Midbrain (tissue), 1 donor: ENCODE data around the gene ASB11.

Experiments
- DNase-seq: peaks from one replicate; lab custom pipeline; 2025; lab: John Stamatoyannopoulos, UW

Gene ASB11, protein sequence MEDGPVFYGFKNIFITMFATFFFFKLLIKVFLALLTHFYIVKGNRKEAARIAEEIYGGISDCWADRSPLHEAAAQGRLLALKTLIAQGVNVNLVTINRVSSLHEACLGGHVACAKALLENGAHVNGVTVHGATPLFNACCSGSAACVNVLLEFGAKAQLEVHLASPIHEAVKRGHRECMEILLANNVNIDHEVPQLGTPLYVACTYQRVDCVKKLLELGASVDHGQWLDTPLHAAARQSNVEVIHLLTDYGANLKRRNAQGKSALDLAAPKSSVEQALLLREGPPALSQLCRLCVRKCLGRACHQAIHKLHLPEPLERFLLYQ

DNA sequence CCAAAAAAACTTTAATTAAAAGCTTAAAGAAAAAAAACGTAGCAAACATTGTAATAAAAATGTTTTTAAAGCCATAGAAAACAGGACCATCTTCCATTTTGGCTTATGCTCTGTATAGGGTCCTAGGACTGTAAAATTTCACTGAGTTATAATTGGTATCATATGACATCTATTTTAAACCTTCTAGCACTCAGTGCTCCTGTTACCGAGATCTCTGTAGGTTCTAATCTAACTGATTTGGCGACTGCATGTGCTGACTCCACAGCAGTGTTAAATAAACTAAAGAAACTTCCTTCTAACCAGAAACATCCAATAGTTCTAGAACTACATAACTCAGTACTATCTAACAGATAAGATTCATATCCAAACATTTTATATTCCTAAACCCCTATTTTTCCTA, at the start of gene ASB11:
ASB11 (minus strand) TSS at position 132 of the 400 bp plus-strand sequence; CDS start at position 97, 35 bp downstream.
- no peak for DNase-seq

DNA sequence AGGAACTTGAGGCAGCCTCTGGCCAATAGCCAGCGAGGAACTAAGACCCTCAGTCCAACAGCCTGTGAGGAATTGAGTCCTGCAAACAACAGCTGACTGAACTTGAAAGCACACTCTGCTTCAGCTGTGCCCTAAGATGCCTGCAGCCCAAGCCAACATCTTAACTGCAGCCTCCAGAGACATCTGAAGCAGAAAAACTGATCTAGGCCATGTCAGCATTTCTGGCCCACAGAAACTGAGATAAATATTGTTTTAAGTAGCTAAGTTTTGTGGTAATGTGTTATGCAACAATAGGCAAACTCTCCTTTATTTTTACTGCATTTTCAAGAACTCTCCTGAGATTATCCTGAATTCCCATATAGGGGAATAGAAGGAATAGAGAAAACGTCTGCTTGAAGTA, 44.3 kb upstream of the ASB11 start:
- DNase-seq = no peak

DNA sequence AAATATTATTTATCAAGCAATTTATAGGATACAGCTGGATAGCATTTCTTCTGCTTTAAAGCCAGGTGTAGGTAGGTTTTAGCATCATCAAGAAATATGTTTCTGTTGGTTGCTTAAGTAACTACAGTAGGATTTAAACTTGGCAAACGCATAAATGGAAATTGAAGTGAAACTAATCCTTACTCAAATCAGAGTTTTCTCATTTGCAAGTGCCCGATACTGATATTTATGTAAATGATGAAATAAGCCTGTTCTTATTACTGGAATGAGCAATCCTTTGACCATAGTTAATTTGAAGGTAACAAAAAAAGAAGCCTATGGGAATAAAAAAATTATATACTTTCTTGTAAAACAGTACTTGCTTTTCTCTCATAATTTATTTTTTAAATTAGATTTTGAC, 43.1 kb upstream of the ASB11 start:
- DNase-seq = no peak

DNA sequence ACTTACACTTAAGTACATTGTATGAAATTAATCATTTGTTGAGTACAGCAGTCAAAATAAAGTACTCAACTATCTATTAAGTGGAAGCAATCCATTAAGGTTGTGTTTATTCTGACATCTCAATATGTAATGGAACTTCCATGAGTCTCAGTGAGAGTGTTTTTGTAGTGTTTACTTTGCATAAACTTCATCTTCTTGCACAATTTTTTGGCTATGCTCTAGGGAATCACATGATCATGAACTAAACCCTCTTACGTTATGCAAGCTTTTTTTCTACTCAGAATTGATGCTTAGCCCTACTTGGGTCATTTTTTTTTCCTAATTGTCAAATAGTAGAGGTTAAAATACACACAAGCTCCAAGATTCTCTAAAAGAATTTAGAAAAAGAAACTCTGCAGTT, 41.0 kb upstream of the ASB11 start:
- DNase-seq = no peak

DNA sequence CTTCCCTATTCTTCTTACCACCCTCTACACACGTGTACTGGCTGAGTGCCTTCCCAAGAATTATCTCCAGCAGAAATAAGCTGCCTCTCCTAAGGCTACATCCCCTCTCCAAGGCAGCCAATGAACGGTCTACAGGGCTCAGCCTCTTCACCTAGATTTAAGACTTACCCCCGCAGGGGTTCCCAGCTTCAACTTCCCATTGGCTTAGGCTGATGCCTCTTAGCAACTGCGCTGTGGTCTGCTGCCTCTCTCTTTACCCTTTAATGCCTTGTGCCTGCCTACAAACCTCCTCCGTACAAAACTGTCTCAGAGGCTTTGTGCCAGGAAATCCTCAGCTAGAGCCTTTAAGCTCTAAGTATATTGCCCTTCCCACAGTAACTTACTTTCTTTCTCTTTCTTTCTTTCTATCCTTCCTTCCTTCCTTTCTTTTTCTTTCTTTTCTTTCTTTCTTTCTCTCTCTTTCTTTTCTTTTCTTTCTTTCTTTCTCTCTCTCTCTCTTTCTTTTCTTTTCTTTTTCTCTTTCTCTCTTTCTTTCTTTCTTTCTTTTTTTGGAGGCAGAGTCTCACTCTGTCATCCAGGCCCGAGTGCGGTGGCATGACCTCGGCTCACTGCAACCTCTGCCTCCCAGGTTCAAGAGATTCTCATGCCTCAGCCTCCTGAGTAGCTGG, 35.0 kb upstream of the ASB11 start:
- DNase-seq = no peak

DNA sequence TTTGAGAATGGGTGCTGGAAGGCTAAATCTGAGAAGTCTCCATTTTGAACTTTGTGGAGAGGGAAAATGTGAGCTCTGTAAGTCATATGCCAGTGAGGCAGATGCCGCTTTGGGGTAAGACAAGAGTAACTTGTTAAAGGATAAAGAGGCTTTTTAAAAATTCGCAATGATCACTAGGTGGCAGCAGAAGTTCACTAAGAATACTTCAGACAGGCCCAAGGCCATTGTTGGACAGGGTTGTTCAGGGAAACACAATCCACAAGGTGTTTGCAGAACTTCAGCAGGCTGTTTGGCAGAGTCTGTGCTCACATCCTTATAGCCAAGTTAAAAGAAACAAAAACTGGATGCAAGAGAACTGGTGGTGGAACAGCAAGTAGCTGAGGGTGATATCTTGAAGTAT, 33.6 kb upstream of the ASB11 start:
- peak; percentile 75 for DNase-seq

DNA sequence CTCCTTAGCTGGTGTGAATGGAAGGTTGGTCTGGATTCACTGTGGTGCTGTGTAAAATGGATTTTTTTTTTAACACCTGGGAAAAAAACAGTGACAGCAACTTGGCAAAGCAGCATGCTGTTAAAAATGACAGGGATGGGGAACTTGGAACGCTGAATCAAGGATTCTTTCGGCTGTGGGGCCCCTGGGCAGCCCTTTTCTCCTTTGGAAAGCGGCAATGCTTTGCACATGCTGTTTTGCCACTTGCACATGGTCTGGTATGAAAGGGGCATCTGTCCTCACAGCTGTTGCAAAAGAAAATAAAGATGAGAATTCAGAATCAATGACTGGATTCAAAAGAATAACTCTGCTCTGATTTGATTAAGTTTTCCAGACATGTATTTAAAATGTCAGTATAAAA, 30.5 kb upstream of the ASB11 start:
- DNase-seq = no peak

DNA sequence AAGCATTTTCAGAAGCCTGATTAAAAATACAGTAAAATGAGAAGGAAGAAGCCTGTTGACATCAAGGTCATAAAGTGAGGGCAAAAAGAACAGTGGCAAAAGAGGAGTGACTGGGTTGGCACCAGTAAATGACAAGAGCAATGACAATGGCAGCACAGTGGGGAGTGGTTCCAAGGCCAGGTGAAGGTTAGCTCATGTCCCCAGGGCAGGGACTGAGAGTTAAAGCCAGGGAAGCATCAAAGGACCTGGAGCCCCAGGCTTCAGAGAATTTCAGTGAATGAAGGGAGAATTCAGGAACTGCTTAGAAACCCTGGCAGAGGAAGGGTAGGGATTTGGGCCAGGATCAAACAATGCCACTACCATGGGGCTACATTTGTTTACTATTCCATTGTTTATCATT, 28.7 kb upstream of the ASB11 start:
- no peak for DNase-seq

DNA sequence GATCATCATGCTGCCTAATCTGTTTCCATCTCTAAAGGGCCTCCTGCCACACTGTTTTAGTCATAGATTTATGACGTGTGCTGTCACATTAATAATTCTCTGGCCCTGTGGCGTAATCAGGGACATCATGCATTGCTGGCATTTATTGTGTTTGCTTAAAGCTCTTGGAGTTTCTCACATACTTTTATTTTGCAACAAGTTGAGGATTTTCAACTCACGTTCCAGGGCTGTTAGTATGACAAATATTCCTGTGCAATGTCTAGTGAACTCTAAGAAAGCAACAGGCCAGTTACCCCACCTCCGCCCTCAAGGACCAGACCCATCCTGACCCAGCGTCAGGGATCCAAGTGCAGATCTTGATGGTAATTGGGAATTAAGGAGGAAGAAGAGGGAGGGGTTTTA, 27.6 kb upstream of the ASB11 start:
- no peak for DNase-seq

DNA sequence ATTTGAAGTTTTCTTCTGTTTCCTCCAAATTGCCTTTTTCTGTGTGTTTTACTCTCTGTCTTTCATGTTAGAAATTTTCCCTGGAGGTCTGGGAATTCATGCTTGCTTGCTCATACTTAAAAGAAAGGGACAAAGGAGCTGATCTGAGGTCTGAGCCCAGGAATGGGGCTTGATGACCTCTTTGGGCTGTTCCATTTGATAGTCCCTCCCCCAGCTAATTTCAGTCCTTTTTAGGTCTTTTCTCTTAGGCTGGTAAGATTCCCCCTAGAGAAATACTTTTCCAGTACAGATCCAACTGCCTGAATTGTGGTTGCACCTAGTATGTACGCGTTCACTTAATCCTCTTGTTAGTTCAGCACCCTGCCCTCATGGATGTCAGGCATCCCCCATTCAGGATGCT, 25.4 kb upstream of the ASB11 start:
- no peak for DNase-seq

DNA sequence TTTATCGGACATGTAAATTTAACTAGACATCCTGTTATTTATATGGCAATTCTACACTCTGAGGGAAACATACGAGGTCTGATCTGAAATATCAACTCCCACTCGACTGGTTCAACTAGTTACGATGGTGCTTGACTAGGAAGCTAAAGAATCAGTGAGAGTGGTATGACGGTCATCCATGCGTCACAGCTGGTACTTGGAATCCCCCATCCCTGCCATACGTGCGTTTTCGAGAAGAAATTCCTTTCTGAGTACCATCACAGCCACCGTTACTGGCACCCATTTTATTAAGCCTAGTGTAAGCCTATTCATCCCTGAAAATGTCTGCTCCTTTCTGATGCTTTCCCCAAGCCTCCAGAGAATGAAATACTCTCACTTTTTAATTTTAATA, 20.6 kb upstream of the ASB11 start:
- no peak for DNase-seq

DNA sequence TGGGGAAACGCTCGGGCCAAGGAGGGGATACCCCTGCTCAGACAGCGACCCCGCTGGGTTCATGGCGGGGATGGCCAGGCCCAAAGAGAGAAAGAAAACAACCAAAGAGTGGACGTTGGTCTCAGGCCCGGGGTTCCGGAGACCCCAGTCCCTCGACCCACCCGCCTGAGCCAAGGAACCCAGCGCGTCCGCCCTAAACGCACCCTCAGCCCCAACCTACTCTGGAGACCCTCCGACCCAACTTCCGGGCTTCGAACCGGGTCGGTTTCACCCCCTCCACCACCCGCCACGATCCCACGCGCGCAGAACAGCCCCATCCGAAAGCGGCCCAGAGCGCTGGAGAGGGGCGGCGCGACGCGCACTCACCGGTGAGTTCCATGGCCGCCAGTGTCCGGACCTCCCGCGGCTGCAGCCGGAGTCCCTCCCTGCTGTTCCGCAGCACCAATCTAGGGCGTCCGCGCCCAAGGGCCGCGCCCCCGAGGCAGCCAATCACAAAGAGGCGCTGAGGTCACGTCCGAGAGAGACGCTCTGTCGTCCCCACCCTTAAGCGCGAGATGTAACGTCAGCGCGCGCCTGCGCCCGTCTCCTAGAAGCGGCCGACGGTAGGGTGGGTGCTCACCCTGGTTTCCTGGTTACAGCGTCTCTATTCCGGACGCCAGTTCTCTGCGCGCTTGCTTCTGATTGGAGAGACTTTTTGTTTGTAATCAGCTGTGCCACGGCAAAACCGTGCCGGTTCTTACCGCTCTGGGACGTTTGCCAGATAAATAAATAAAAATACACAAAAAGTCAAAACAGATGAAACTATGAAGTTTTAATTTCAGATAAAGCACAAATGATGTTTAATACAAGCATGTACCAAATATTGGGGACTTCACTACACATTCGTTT, 19.9 kb upstream of the ASB11 start, which contains the start of gene PIGA:
PIGA (minus strand) TSS at position 389 of the 888 bp plus-strand sequence. CDS start 3,593 bp downstream, outside the sequence.
- peak; percentile 93 for DNase-seq

DNA sequence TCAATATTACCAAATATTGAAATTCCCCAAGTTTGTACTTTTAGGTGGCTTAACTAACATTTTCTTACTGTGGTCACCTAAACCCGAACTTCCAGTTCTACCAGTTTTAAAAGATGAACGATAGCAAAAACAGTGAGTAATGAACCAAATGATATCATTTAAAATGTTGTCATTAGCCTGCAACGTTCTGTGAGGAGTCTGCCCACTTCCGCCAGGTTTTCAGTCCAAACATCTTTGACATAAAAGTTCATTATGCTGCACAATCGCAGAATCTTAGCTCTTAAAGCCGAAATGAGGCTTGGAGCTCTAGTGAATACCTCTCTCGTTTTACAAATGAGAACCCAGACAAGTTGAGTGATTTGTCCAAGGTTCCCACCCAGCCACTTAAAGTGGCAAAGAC, 19.1 kb upstream of the ASB11 start:
- DNase-seq = no peak

DNA sequence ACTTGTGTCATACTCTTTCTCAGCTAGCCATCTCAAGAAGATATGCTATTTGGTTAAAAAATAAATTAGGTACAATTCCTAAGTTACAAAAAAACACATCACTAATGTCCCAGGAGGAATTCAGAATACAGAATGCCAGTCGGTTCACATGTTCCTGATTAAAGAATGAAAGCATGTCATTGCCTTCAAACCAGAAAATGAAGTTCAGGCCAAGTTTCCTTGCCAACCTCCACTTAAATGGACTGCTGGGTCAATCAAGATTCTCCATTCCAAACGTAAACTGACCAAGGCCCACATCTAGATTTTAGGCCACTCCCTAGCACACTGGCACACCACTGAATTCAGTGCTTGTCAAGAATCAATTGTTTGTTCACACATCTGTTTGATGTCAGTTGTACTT, 13.4 kb upstream of the ASB11 start:
- DNase-seq = no peak

DNA sequence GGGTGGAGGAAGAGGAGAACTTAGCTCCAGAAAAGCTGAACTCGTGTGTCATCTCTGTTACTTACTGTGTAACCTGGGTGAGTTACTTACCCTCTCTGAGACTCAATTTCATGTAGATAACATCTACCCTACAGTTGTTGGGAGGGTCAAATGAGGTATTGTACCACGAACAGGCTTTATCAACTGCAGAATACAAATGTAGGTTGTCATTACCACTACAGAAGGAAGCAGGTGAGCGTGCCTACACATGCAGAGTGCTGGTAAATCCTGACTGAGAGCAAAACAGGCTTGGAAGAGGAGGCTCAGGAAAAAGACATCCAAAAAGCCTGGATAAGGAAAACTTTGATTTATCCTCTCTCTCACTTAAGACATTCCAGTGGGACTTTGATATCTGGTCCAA, 12.7 kb upstream of the ASB11 start:
- no peak for DNase-seq

DNA sequence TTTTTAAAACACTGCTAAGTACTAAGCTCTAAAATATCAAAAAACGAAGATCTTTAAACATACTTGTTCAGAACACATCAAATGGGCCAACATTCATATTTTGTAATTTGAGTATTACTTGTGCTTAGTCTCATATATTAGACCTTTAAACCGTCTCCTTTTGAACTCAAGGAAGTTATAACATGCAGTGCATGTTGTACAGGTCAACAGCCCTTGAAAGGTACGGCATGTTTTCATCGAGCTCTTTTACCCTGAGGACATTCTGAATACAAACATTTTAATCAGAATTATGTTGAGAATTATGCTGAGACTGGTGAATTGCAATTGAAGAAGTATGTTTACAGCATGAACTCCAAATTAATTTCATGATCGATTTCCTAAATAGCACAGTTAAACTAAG, 7.0 kb upstream of the ASB11 start:
- DNase-seq = no peak

DNA sequence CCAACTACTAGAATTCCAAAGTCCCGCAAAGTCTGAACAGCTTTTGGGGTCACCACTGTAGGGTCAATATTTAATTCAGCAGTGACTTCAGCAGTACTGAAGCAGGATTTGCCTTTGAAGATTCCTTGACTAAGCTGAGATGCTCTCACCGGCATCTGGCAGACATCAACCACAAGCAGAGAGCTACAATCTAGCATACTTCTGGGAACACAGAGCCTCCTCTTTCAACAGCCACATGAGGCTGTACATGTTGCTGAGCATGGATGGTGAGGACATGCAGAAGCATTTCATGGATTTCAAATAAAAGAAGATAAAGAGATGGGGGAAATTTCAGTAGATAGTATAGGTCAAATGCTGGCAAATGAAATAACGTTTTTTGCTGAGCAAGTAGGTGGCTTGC, 6.6 kb upstream of the ASB11 start:
- no peak for DNase-seq

DNA sequence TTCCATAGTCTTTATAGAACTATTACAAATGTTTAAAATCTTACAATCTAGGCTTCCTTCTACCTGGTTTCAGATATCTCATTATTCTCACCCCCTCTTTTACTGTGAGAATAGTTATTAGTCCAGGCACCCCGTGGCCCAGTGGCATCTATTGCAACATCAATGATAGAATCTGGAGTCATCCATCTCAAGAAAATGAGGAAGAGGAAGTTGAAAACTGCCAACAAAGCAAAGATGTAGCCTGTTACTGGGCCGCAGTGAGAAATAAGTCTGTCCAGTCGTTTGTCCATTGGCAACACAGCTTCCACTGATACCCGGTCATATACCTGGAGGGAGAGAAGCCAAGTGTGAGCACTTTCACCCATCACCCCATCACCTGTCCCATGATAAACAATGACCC, 6.0 kb upstream of the ASB11 start:
- DNase-seq = peak; percentile 15

DNA sequence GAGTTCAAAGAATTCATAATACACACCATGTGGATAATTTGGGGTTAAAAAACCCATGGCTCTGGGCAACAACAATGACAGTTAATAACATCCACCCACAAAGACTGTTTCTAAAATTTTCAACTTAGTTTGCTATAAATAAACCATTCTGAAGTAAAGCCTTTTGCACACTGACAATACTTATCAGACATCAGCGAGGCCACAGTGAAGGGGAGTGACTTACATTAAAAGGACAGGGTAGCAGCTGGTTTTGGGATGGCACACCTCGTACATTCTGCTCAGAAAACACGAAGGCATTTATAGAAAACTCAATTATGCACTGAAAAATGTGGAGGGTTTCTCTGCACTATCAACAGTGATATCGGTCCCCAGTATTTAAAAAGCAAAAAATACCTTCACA, 4.9 kb upstream of the ASB11 start:
- no peak for DNase-seq

DNA sequence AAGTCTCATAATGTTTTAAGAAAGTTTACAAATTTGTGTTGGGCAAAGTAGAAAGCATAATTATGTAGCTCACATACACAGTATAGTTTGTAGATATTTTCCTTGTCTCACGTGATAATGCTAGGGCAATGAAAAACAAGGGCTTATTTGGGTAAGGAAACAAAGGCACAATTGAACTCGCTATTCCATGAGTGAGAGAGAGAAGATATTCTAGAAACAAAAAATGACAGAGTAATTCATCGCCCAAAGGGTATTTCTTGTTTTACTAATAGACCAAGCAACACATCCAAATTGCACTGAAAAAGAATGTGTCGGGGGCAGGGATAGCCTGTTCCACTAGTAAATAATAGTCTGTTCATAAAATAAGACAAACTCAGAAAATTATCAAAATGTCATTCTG, 3.6 kb upstream of the ASB11 start:
- DNase-seq = peak; percentile 31

DNA sequence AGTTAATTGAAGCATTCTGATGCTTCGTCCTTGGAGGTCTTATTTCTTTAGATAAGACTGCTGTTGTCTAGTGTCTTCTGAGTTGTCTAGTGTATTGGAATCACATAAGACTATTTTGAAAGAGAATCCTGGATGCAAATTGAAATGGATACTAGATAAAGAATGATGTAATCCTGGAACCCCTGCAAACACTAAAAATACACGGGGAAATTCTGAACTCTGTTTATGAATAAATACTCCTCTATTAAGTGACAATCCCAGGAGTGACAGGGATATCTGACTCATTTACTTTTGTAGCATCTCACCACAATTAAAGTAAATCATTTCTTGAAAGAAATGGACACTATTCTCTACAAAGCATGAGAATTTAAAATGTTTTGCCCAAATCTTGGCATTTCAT, 968 bp downstream of the ASB11 start:
- DNase-seq = no peak

DNA sequence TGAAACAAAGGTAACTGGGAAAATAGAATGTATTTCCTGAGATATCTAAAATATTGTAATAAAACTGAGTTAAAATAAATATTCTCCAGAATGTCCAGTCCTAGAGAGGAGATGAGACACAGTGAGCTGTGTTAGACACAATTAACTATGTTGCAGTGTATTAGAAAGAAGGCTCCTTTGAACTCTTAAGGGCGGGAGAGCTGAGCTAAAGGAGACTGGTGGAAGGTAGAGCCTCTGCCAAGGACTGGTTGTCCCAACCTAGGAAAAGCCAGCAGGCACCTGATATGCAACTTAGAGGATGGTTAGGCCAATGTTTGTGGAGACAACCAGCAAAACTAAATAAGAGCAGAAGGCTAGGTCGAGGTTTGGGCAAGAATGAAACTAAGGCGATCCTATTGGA, 4.3 kb downstream of the ASB11 start:
- no peak for DNase-seq

DNA sequence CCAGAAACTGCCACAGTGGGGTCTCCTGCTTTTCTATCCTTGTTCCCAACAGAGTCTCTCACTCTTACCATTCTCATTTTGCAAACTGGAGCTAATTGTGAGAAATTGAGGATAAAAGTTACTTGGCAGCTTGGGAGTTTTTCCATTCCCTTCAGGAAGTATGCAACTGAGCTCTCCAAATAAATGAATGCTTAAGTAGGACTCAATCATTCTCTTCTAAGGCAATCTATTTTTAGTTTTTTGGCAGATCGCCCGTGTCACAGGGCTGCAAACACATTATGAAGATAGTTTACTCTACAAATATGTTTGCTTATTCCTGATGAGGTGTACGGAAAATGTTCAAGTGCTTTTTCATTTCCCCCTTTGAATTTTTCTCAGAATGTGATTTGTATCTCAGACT, 5.3 kb downstream of the ASB11 start:
- DNase-seq = peak; percentile 41
